Stimulated activated CD4-positive, alpha-beta T cell treated with anti-CD3 and anti-CD28 coated beads, Interleukin-12 subunit alpha, Interleukin-12 subunit beta, amount 100 ng/mL, for 24 hours (primary cell): ENCODE measurements around the gene CD79B.
"Not testable (repeated sequence)": the region's sequence is repeated elsewhere in the genome, so short reads cannot be mapped to it uniquely, and the experiment has no call there.

Experiments
- DNase-seq, 2 experiments: peaks; one replicate each; pipeline ENCODE4 v3.0.0-alpha.2; 2020; ENCODE audit warnings: low read depth in 2 of 2

The CD79B gene

GRCh38 chr17:63933598-63933997 is 1.5 kb upstream of the CD79B start:
- DNase-seq = no peak

GRCh38 chr17:63932721-63933120 is 590 bp upstream of the CD79B start:
- DNase-seq = no peak

- DNase-seq = peak in 1 of 2 experiments; percentile 60
Measured at GRCh38 chr17:63930951-63931575, 1.1 kb downstream of the CD79B start.

GRCh38 chr17:63929860-63930766 is 2.0 kb downstream of the CD79B start:
- DNase-seq = no peak

GRCh38 chr17:63928966-63929695 is 3.0 kb downstream of the CD79B start:
- no peak for DNase-seq

GRCh38 chr17:63928172-63928666 is 3.9 kb downstream of the CD79B start:
- no peak for DNase-seq

GRCh38 chr17:63927464-63928171 is 4.5 kb downstream of the CD79B start:
- no peak for DNase-seq

GRCh38 chr17:63926164-63926563 is 6.0 kb downstream of the CD79B start:
- DNase-seq = no peak

- DNase-seq = no peak
Measured at GRCh38 chr17:63925615-63926014, 6.5 kb downstream of the CD79B start.

GRCh38 chr17:63922402-63922801 is 9.7 kb downstream of the CD79B start:
- not testable (repeated sequence) for DNase-seq

GRCh38 chr17:63920779-63921178 is 11.4 kb downstream of the CD79B start:
- not testable (repeated sequence) for DNase-seq

- not testable (repeated sequence) for DNase-seq
Measured at GRCh38 chr17:63920050-63920449, 12.1 kb downstream of the CD79B start.

- DNase-seq = peak; percentile 49 to 66
Measured at GRCh38 chr17:63919311-63919723, 12.8 kb downstream of the CD79B start.

GRCh38 chr17:63918789-63919305 is 13.3 kb downstream of the CD79B start, which contains the start of gene GH1:
GH1 (minus strand) TSS chr17:63918839; CDS start chr17:63918776, 63 bp downstream.
- not testable (repeated sequence) for DNase-seq

GRCh38 chr17:63918305-63918704 is 13.8 kb downstream of the CD79B start:
- DNase-seq = no peak

- DNase-seq = no peak
Measured at GRCh38 chr17:63917646-63918045, 14.5 kb downstream of the CD79B start.

- DNase-seq = not testable (repeated sequence)
Measured at GRCh38 chr17:63917206-63917605, 14.9 kb downstream of the CD79B start.

- DNase-seq = no peak
Measured at GRCh38 chr17:63916566-63917185, 15.5 kb downstream of the CD79B start.

- not testable (repeated sequence) for DNase-seq
Measured at GRCh38 chr17:63915753-63916152, 16.4 kb downstream of the CD79B start.

- no peak for DNase-seq
Measured at GRCh38 chr17:63914471-63914870, 17.7 kb downstream of the CD79B start.
